Fibroblast of mammary gland (primary cell): ENCODE data around the gene TMEM237.

Source experiments
- DNase-seq: peaks from one replicate; pipeline ENCODE4 v3.0.0-alpha.2; 2010; ENCODE audit warnings: low read depth
- H3K4me3 ChIP-seq: 2 replicates; pipeline ENCODE4 v1.5.1; 2011; ENCODE audit warnings: low read depth, mild to moderate bottlenecking, low read length, moderate library complexity; ENCODE audit not compliant: control insufficient read depth
- TF ChIP-seq, protein P1 (sequence below): conservative IDR thresholded peaks from 2 replicates; pipeline ENCODE4 v1.5.1; 2011; ENCODE audit warnings: low read depth, low read length, inconsistent platforms; ENCODE audit not compliant: control insufficient read depth, insufficient read depth

The TMEM237 gene

DNA sequence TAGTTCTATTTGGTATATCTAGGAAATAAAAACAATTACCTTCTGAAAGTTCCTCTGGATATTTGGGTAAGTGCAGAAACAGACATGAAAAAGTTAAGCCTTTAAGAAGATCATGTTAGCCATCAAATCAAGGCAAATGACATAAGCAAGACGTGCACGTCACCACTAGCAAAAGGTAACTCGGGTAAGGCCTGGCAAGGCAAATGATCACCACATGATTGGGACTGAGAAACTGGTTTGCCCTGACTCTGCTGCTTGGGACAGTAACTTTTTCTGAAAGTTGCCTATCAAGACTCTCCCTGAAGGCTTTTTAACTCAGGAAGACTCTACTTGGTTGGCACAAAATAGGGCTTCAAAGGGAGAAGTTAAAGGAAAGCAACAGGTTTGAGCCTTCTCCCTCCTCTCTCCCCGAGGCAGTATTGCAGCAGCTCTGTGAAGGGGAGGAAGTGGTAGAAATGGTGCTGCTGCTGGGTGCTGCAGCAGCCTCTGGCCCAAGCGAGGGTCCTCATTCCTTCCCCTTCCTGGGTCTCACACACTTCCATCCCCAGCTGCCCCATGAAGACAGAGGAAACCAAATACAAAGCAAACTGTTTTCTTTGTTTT, 17.1 kb upstream of the TMEM237 start:
- no peak for DNase-seq
- TF ChIP-seq, protein P1, sequence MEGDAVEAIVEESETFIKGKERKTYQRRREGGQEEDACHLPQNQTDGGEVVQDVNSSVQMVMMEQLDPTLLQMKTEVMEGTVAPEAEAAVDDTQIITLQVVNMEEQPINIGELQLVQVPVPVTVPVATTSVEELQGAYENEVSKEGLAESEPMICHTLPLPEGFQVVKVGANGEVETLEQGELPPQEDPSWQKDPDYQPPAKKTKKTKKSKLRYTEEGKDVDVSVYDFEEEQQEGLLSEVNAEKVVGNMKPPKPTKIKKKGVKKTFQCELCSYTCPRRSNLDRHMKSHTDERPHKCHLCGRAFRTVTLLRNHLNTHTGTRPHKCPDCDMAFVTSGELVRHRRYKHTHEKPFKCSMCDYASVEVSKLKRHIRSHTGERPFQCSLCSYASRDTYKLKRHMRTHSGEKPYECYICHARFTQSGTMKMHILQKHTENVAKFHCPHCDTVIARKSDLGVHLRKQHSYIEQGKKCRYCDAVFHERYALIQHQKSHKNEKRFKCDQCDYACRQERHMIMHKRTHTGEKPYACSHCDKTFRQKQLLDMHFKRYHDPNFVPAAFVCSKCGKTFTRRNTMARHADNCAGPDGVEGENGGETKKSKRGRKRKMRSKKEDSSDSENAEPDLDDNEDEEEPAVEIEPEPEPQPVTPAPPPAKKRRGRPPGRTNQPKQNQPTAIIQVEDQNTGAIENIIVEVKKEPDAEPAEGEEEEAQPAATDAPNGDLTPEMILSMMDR: no peak
- H3K4me3 ChIP-seq: no peak overlapping the region

DNA sequence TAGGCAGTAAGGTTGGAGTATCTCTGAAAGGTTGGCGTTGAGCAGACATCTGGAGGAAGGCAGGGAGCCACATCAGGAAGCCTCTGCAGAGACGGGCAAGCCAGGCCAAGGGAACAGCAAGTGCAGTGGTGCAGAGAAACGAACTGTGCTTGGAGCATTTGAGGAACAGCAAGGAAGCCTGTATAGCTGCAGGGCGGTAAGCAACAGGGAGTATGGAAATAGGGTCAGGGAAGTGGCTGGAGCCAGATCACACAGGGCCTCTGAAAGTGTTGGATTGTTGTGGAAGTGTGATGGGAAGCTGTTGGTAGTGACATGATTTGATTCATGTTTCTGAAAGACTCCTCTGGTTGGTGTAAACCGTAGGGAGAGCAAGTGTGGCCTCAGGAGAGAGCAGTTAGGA, 13.4 kb upstream of the TMEM237 start:
- no peak for DNase-seq
- H3K4me3 ChIP-seq: no peak overlapping the region
- TF ChIP-seq, protein P1: no peak

DNA sequence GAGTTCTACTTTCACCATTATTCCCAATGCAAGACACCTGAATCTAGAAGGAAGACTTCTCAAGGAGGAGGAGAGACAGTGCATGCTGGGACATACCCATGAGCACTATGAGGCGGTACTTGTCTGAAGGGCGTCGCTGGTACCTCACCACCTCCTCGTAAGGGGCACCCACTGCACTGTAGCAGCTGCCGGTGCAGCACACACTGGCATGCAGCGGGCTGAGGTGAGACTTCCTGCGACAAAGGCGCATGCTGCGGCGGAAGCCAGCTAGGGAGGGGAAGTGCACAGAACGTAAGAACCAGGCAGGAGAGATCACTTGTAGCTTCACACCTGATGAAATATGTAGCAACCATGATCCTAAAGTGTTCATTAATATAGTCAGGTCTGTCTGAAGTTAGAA, 12.8 kb upstream of the TMEM237 start:
- TF ChIP-seq, protein P1: no peak
- no peak for DNase-seq
- H3K4me3 ChIP-seq: no peak overlapping the region

DNA sequence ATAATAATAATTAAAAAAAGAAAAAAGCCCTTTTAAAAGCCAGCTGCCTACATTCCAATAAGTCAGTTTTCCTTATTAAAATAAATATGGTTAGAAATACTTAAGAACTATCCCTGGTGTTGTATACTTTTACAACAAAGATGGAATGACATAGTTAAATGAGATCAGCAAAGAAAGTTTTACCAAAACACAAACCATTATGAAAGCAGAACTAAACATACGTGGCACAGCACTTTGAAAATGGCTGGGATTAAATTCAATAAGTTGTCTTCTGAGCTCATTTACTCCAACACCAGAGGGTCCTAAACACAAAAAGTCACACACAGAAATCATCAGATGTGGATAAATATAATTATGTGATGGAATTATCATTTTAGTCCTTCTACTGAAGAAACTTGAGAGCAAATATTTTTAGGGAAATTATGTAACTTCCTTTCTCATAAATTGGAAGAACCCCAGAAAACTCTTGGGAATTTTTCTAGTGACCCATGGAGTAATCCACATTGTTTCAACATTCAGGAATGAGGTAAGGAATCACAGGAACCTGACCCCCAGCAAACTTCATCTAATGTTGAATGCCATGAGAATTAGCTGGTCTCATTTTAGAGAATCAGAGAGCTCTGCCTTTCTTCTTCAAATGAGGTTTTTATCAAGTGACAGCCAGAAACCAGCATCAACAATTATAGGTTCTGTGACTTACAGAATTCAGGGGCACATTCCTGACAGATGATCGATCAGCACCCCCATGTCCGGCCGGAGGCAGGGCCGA, 11.5 kb upstream of the TMEM237 start:
- H3K4me3 ChIP-seq: no peak overlapping the region
- TF ChIP-seq, protein P1: no peak
- DNase-seq: peak; percentile 78

DNA sequence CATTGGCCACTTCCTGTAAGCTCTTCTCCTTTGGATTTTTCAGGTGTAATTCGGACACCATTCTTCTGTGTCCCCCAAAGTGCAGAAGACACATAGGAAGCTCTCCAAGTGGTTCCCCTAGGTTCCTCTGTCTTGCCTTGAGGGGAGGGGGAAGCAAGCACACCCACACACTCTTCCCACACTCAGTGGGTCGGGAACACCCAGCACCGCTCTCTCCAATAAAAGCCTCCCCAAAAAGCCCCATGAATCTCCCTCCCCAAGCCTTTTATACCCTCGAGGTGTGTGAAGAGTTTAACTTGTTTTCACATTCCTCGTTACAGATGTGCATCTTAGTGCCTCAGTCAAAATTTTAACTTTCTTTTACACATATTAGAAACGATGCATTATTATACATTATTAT, 9.9 kb upstream of the TMEM237 start:
- no peak overlapping the region for H3K4me3 ChIP-seq
- DNase-seq: no peak
- TF ChIP-seq, protein P1: no peak

DNA sequence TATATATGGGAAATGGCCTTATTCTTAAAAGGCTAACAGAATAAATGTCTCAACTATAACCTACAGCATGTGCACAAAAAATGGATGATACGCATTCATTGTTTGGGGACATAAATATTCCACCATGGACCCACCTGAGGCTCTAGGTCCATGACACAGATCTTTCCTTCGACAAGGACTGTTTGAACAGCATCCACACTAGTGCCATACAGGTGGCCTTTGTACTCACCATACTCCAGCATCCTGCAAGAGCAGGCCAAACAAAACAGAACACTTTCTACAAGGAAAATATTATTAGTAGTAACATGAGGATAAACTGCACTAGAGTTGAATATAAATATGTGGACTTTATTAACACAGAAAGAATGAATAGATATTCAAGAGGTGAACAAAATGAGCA, 6.1 kb upstream of the TMEM237 start:
- TF ChIP-seq, protein P1: no peak
- H3K4me3 ChIP-seq: no peak overlapping the region
- DNase-seq: no peak
